ENCODE results near the gene NCOR1. TPM values are rescaled to one million over a fixed set of nuclear protein-coding genes. Genes with fewer than 3 reads are reported as not detected.

NCOR1 gene
- total RNA-seq, 1 experiment from 2014 or later: 127 TPM

DNA sequence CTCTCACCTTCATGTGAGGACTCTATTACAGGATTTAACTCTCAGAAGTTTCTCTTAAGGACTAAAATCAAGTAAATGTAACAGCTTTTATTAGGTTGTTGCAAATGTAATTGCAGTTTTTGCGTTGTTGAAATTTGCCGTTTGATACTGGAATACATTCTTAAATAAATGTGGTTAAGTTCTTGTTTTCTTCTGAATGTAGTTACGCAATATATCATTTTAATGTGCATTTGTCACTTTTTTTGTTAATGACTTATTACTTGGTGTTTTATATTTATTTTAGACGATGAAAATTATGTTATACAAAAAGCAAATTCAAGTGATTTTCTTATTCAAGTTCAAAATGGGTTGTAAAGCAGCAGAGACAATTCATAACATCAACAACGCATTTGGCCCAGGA is 139.4 kb downstream of the NCOR1 start:
- ATAC-seq: no peak
- H3K9me2 ChIP-seq (replicated peaks; ENCODE audit: low read length): no peaks in the 10 kb centered on the region
- H4K20me1 ChIP-seq (ENCODE audit: low read length): no peaks in the 10 kb centered on the region
- no peak overlapping the region for H3K4me3 ChIP-seq (ENCODE audit: low read length)
- H3K27me3 ChIP-seq (ENCODE audit: low read length): no peaks in the 10 kb centered on the region
- no peak overlapping the region for H3K9ac ChIP-seq (ENCODE audit: low read length)
- TF ChIP-seq EZH2phosphoT487 (IDR thresholded peaks at IDR 0.05; ENCODE audit: borderline replicate concordance, low read length) (no peak), CTCF (conservative IDR thresholded peaks at IDR 0.05; ENCODE audit: low read depth, low read length) (no peak), EZH2 (IDR thresholded peaks at IDR 0.05; ENCODE audit: low read length, unreplicated experiment) (no peak)
- no peaks in the 10 kb centered on the region for H3K9me3 ChIP-seq (ENCODE audit: low read length)
- BruUV-seq (replicated peaks): no TSS peak
- H3K36me3 ChIP-seq (ENCODE audit: low read depth, low read length): peaks cover 43% of the 10 kb centered on the region
- POLR2A ChIA-PET (ENCODE audit: unreplicated experiment): no interaction called here
- H3K4me1 ChIP-seq (ENCODE audit: insufficient read depth, low read length): no peaks in the 10 kb centered on the region
- CTCF ChIA-PET: no interaction called here
- DNase-seq: no peak
- intact Hi-C loops (cut with micrococcal nuclease): no loop called here
- no peaks in the 10 kb centered on the region for H3F3A ChIP-seq (ENCODE audit: low read length, unreplicated experiment)
- no peak overlapping the region for H3K4me2 ChIP-seq (ENCODE audit: low read length)
- H3K79me2 ChIP-seq (ENCODE audit: low read length): no peaks in the 10 kb centered on the region
- H3K27ac ChIP-seq (ENCODE audit: low read length): no peak overlapping the region
- no peak overlapping the region for H2AFZ ChIP-seq (ENCODE audit: low read length)

- POLR2A ChIA-PET (ENCODE audit: unreplicated experiment): no interaction called here
- no peak overlapping the region for H2AFZ ChIP-seq (ENCODE audit: low read length)
- no peaks in the 10 kb centered on the region for H3K79me2 ChIP-seq (ENCODE audit: low read length)
- no peaks in the 10 kb centered on the region for H4K20me1 ChIP-seq (ENCODE audit: low read length)
- H3K9me2 ChIP-seq (replicated peaks; ENCODE audit: low read length): no peaks in the 10 kb centered on the region
- no TSS peak for BruUV-seq (replicated peaks)
- H3K9ac ChIP-seq (ENCODE audit: low read length): no peak overlapping the region
- no peaks in the 10 kb centered on the region for H3K9me3 ChIP-seq (ENCODE audit: low read length)
- DNase-seq (no peak), ATAC-seq (no peak)
- no peak overlapping the region for H3K4me2 ChIP-seq (ENCODE audit: low read length)
- TF ChIP-seq EZH2 (IDR thresholded peaks at IDR 0.05; ENCODE audit: low read length, unreplicated experiment): no peak
- TF ChIP-seq CTCF (conservative IDR thresholded peaks at IDR 0.05; ENCODE audit: low read depth, low read length): no peak
- TF ChIP-seq EZH2phosphoT487 (IDR thresholded peaks at IDR 0.05; ENCODE audit: borderline replicate concordance, low read length): no peak
- no peak overlapping the region for H3K4me3 ChIP-seq (ENCODE audit: low read length)
- H3F3A ChIP-seq (ENCODE audit: low read length, unreplicated experiment): no peaks in the 10 kb centered on the region
- H3K36me3 ChIP-seq (ENCODE audit: low read depth, low read length): peaks cover 45% of the 10 kb centered on the region
- H3K27ac ChIP-seq (ENCODE audit: low read length): no peak overlapping the region
- CTCF ChIA-PET: no interaction called here
- H3K4me1 ChIP-seq (ENCODE audit: insufficient read depth, low read length): no peaks in the 10 kb centered on the region
- H3K27me3 ChIP-seq (ENCODE audit: low read length): no peaks in the 10 kb centered on the region
- intact Hi-C loops (cut with micrococcal nuclease): no loop called here
Observed at GRCh38 chr17:16074423-16074822, 140.9 kb downstream of the NCOR1 start.

GRCh38 chr17:16073845-16074244 is 141.5 kb downstream of the NCOR1 start:
- Histone ChIP-seq H3K9me2 (replicated peaks; ENCODE audit: low read length) (no peaks in the 10 kb centered on the region), H3K9ac (ENCODE audit: low read length) (no peak overlapping the region), H3K27ac (ENCODE audit: low read length) (no peak overlapping the region), H3K79me2 (ENCODE audit: low read length) (no peaks in the 10 kb centered on the region), H3K27me3 (ENCODE audit: low read length) (no peaks in the 10 kb centered on the region), H3K36me3 (ENCODE audit: low read depth, low read length) (peaks cover 47% of the 10 kb centered on the region), H3K4me3 (ENCODE audit: low read length) (no peak overlapping the region), H3K4me2 (ENCODE audit: low read length) (no peak overlapping the region), H4K20me1 (ENCODE audit: low read length) (no peaks in the 10 kb centered on the region), H3K4me1 (ENCODE audit: insufficient read depth, low read length) (no peaks in the 10 kb centered on the region), H3F3A (ENCODE audit: low read length, unreplicated experiment) (no peaks in the 10 kb centered on the region), H2AFZ (ENCODE audit: low read length) (no peak overlapping the region), H3K9me3 (ENCODE audit: low read length) (no peaks in the 10 kb centered on the region)
- BruUV-seq (replicated peaks): no TSS peak
- DNase-seq: no peak
- CTCF ChIA-PET: no interaction called here
- no peak for ATAC-seq
- POLR2A ChIA-PET (ENCODE audit: unreplicated experiment): no interaction called here
- intact Hi-C loops (cut with micrococcal nuclease): no loop called here
- TF ChIP-seq EZH2phosphoT487 (IDR thresholded peaks at IDR 0.05; ENCODE audit: borderline replicate concordance, low read length) (no peak), EZH2 (IDR thresholded peaks at IDR 0.05; ENCODE audit: low read length, unreplicated experiment) (no peak), CTCF (conservative IDR thresholded peaks at IDR 0.05; ENCODE audit: low read depth, low read length) (no peak)

All from PC-3 (cell line).